ENCODE results near the gene TMEM144.

TMEM144 gene

DNA sequence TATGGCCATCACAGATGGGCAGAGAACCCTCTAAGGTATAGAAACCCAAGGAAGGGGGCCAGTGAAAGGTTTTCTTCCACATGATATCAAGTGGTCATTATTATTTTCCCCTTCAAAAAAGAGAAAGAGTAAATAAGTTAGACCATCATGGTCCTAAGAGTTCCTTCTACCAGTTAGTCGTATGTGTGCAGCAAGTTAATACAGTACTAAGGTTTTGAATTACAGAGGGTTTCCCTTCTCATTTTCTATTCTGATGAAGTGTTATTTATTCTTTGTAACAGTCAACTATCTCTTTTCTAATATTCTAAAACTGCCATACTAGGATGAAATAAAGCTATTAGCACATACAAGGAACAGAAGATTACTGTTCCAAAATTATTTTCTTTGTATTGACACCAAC, 94.4 kb downstream of the TMEM144 start:
- H3K4me1 ChIP-seq = peaks cover 8% of the 10 kb centered on the region
- no peak overlapping the region for H3K4me3 ChIP-seq
- no peaks in the 10 kb centered on the region for H3K36me3 ChIP-seq (replicated peaks)
- no peak for DNase-seq (ENCODE audit: low spot score in 2 of 2)
- in situ Hi-C loops (cut with MboI; ENCODE audit: low sequenced_read_pairs) = no loop called here
- H3K27me3 ChIP-seq (ENCODE audit: low read depth) = no peaks in the 10 kb centered on the region
- H3K9me3 ChIP-seq = no peaks in the 10 kb centered on the region

Measured in HAP-1 (cell line).